Mesothelial cell of epicardium (in vitro differentiated cells): ENCODE measurements around the gene ADGRV1. TPM values are rescaled to one million over a fixed set of nuclear protein-coding genes. Genes with fewer than 3 reads are reported as not detected.
"Not testable (repeated sequence)": the region's sequence is repeated elsewhere in the genome, so short reads cannot be mapped to it uniquely, and the experiment has no call there.

ENCODE experiments used
- DNase-seq, 2 experiments: peaks; one replicate each; pipeline ENCODE4 v3.0.0; 2021; ENCODE audit warnings: low spot score in 2 of 2; ENCODE audit not compliant: unreplicated experiment in 2 of 2
- H3K27ac Mint-ChIP-seq: 2 replicates; pipeline ENCODE4 v1.8.0; 2021; ENCODE audit warnings: mixed read lengths
- H3K27me3 Mint-ChIP-seq: 2 replicates; pipeline ENCODE4 v1.8.0; 2021; ENCODE audit warnings: low read depth, mixed read lengths
- H3K36me3 Mint-ChIP-seq: 2 replicates; pipeline ENCODE4 v1.8.0; 2021; ENCODE audit warnings: mixed read lengths
- H3K4me1 Mint-ChIP-seq: 2 replicates; pipeline ENCODE4 v1.8.0; 2021; ENCODE audit warnings: mixed read lengths
- H3K4me3 Mint-ChIP-seq: 2 replicates; pipeline ENCODE4 v1.8.0; 2021; ENCODE audit warnings: mild to moderate bottlenecking, moderate library complexity, mixed read lengths
- H3K9me3 Mint-ChIP-seq: 2 replicates; pipeline ENCODE4 v1.8.0; 2021; ENCODE audit warnings: mixed read lengths
- CTCF ChIP-seq: fragments of 200-600 bp; sonication (generic); IDR thresholded peaks from one replicate; pipeline ENCODE4 v1.5.0; 2021; ENCODE audit warnings: antibody characterized with exemption; ENCODE audit not compliant: unreplicated experiment
- total RNA-seq: library from RNA; stranded (reverse); gene quantifications from 3 replicates; pipeline ENCODE4 v1.2.1, GENCODE V29; 2021

Gene ADGRV1
- total RNA-seq, 1 donor from 2014 or later = 25.4 TPM

- TF ChIP-seq CTCF = no peak
- Mint-ChIP-seq H3K4me3 (no peak overlapping the region), H3K27me3 (no peaks in the 10 kb centered on the region), H3K36me3 (peaks cover 8% of the 10 kb centered on the region), H3K9me3 (peaks cover 23% of the 10 kb centered on the region), H3K4me1 (peaks cover 14% of the 10 kb centered on the region), H3K27ac (no peak overlapping the region)
- DNase-seq = no peak
Measured at GRCh38 chr5:91049112-91049511, 490.5 kb downstream of the ADGRV1 start.

- no peak overlapping the region for H3K27ac Mint-ChIP-seq
- DNase-seq = no peak
- peaks cover 20% of the 10 kb centered on the region for H3K9me3 Mint-ChIP-seq
- TF ChIP-seq CTCF = no peak
- H3K36me3 Mint-ChIP-seq = peaks cover 7% of the 10 kb centered on the region
- H3K27me3 Mint-ChIP-seq = no peaks in the 10 kb centered on the region
- peaks cover 14% of the 10 kb centered on the region for H3K4me1 Mint-ChIP-seq
- H3K4me3 Mint-ChIP-seq = no peak overlapping the region
Measured at GRCh38 chr5:91049800-91050199, 491.2 kb downstream of the ADGRV1 start.

- not testable (repeated sequence) for H3K36me3 Mint-ChIP-seq, H3K9me3 Mint-ChIP-seq, H3K27ac Mint-ChIP-seq, DNase-seq, H3K27me3 Mint-ChIP-seq, H3K4me3 Mint-ChIP-seq
- H3K4me1 Mint-ChIP-seq = peaks cover 14% of the 10 kb centered on the region
Measured at GRCh38 chr5:91052411-91052810, 493.8 kb downstream of the ADGRV1 start.

- no peak for DNase-seq
- no peak for TF ChIP-seq CTCF
- no peaks in the 10 kb centered on the region for H3K27me3 Mint-ChIP-seq
- H3K27ac Mint-ChIP-seq = no peak overlapping the region
- peaks cover 7% of the 10 kb centered on the region for H3K9me3 Mint-ChIP-seq
- H3K36me3 Mint-ChIP-seq = peaks cover 5% of the 10 kb centered on the region
- peaks cover 18% of the 10 kb centered on the region for H3K4me1 Mint-ChIP-seq
- H3K4me3 Mint-ChIP-seq = no peak overlapping the region
Measured at GRCh38 chr5:91052977-91053740, 494.6 kb downstream of the ADGRV1 start.

- H3K36me3 Mint-ChIP-seq = peaks cover 5% of the 10 kb centered on the region
- H3K9me3 Mint-ChIP-seq = peaks cover 7% of the 10 kb centered on the region
- no peak overlapping the region for H3K27ac Mint-ChIP-seq
- H3K27me3 Mint-ChIP-seq = no peaks in the 10 kb centered on the region
- no peak overlapping the region for H3K4me3 Mint-ChIP-seq
- DNase-seq = no peak
- no peak for TF ChIP-seq CTCF
- H3K4me1 Mint-ChIP-seq = peaks cover 23% of the 10 kb centered on the region
Measured at GRCh38 chr5:91053741-91054025, 495.1 kb downstream of the ADGRV1 start.

GRCh38 chr5:91058155-91058554, 499.6 kb downstream of the ADGRV1 start:
- no peak overlapping the region for H3K27ac Mint-ChIP-seq
- TF ChIP-seq CTCF = no peak

More at GRCh38 chr5:91058155-91058554, 499.6 kb downstream of the ADGRV1 start:
- Mint-ChIP-seq H3K4me1 (peaks cover 20% of the 10 kb centered on the region), H3K36me3 (peaks cover 5% of the 10 kb centered on the region), H3K9me3 (peaks cover 7% of the 10 kb centered on the region), H3K27me3 (peaks cover 2% of the 10 kb centered on the region), H3K4me3 (no peak overlapping the region)
- DNase-seq = no peak
